Vagina (tissue), 2 donors: ENCODE measurements around the gene GLT8D2.

ENCODE experiments used
- POLR2A ChIP-seq, 2 donors: fragments of 450-650 bp; IDR thresholded peaks; one replicate each; pipeline ENCODE4 v1.6.1; 2017; ENCODE audit warnings: antibody characterized with exemption in 2 of 2, mild to moderate bottlenecking in 2 of 2, moderate library complexity in 2 of 2
- POLR2AphosphoS5 ChIP-seq, 2 donors: sonication (generic); formaldehyde crosslinking; IDR thresholded peaks; one replicate each; pipeline ENCODE4 v1.9.0; 2017; ENCODE audit warnings: antibody characterized with exemption in 2 of 2, mild to moderate bottlenecking in 2 of 2, low read depth in 1 of 2; ENCODE audit not compliant: insufficient read depth in 1 of 2
- TF ChIP-seq, protein P1 (sequence below), 3 experiments: fragments of 450-650 bp in 2 of 3; fragments of 200-600 bp in 1 of 3; sonication (generic) in 1 of 3; IDR thresholded peaks; one replicate each; pipeline ENCODE4 v1.5.1; 2017 to 2019; ENCODE audit warnings: antibody characterized with exemption in 3 of 3, mild to moderate bottlenecking in 2 of 3, moderate library complexity in 2 of 3

GRCh38 chr12:104003596-104003995 lies 46.4 kb downstream of the GLT8D2 start:
- TF ChIP-seq, protein P1, sequence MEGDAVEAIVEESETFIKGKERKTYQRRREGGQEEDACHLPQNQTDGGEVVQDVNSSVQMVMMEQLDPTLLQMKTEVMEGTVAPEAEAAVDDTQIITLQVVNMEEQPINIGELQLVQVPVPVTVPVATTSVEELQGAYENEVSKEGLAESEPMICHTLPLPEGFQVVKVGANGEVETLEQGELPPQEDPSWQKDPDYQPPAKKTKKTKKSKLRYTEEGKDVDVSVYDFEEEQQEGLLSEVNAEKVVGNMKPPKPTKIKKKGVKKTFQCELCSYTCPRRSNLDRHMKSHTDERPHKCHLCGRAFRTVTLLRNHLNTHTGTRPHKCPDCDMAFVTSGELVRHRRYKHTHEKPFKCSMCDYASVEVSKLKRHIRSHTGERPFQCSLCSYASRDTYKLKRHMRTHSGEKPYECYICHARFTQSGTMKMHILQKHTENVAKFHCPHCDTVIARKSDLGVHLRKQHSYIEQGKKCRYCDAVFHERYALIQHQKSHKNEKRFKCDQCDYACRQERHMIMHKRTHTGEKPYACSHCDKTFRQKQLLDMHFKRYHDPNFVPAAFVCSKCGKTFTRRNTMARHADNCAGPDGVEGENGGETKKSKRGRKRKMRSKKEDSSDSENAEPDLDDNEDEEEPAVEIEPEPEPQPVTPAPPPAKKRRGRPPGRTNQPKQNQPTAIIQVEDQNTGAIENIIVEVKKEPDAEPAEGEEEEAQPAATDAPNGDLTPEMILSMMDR (IDR thresholded peaks at IDR 0.05), result no peak
- TF ChIP-seq POLR2A (IDR thresholded peaks at IDR 0.05), result no peak
- no peak for TF ChIP-seq POLR2AphosphoS5 (IDR thresholded peaks at IDR 0.05; ENCODE audit: insufficient read depth in 1 of 2, low read depth in 1 of 2)
